ENCODE data around the gene ARID3C. TPM values are rescaled to one million over a fixed set of nuclear protein-coding genes. Genes with fewer than 3 reads are reported as not detected.

ARID3C gene
- total and polyA plus RNA-seq, 2 of the 8 experiments (the other 6 are each of a cell fraction or from before 2014, with no cell fraction given), result 0.08 TPM; not detected in 1

GRCh38 chr9:34647651-34648050, 18.8 kb upstream of the ARID3C start:
- Histone ChIP-seq H2BK20ac (ENCODE audit: low read length) (no peak overlapping the region), H4K5ac (ENCODE audit: insufficient read length, low read depth, low read length) (no peak overlapping the region), H3K9ac (replicated peaks in 1 of 4; ENCODE audit: extremely low read depth in 1 of 4, low read depth in 3 of 4, low read length in 3 of 4) (peak overlapping the region in 3 of 4 experiments; percentile 6 to 62 (median 58); a peak in 1 of 7 replicates), H3K23ac (ENCODE audit: insufficient read length) (no peak overlapping the region), H2BK15ac (ENCODE audit: low read length) (no peak overlapping the region), H2BK120ac (replicated peaks; ENCODE audit: low read depth, low read length) (no peak overlapping the region), H2BK12ac (ENCODE audit: low read depth, low read length) (no peak overlapping the region), H4K8ac (ENCODE audit: extremely low read depth, insufficient read depth, low read length) (no peak overlapping the region), H3K4me2 (ENCODE audit: insufficient read depth in 1 of 2, low read depth in 2 of 2, low read length in 2 of 2) (peak overlapping the region; percentile 89 to 97), H2BK5ac (ENCODE audit: low read depth, low read length) (no peak overlapping the region), H3K4ac (replicated peaks; ENCODE audit: insufficient read length, low read depth, low read length) (no peak overlapping the region), H3K4me1 (replicated peaks in 1 of 4; ENCODE audit: control insufficient read depth in 3 of 4, insufficient read depth in 4 of 4, low read length in 3 of 4) (peaks cover 3 to 28% (median 11%) of the 10 kb centered on the region in 4 experiments), H3K9me3 (ENCODE audit: insufficient read depth in 2 of 2, low read depth in 1 of 2, low read length in 1 of 2) (no peaks in the 10 kb centered on the region), H3K79me1 (ENCODE audit: low read depth, low read length) (peaks cover 6% of the 10 kb centered on the region; the same call in 1 of the 2 replicates), H3K18ac (ENCODE audit: extremely low read depth, low read length) (no peak overlapping the region), H3K36me3 (ENCODE audit: control insufficient read depth in 2 of 4, insufficient read depth in 4 of 4, low read length in 3 of 4) (peaks cover 3 to 23% (median 8%) of the 10 kb centered on the region in 4 experiments; a peak in 7 of 8 replicates), H3K27ac (ENCODE audit: low read depth, low read length) (no peak overlapping the region), H3K79me2 (ENCODE audit: control insufficient read depth in 1 of 2, insufficient read depth in 2 of 2, low read length in 2 of 2) (peaks cover 0 to 12% of the 10 kb centered on the region in 2 experiments; a peak in 1 of 4 replicates), H3K23me2 (ENCODE audit: low read depth, low read length) (peaks cover 14% of the 10 kb centered on the region), H3K4me3 (ENCODE audit: extremely low read depth in 1 of 4, insufficient read depth in 2 of 4, low read depth in 3 of 4, low read length in 4 of 4) (peak overlapping the region; percentile 69 to 92 (median 80)), H4K20me1 (replicated peaks in 1 of 2; ENCODE audit: control insufficient read depth in 1 of 2, insufficient read depth in 2 of 2, low read length in 2 of 2) (peaks cover 2 to 12% of the 10 kb centered on the region in 2 experiments), H3K14ac (ENCODE audit: insufficient read length) (no peak overlapping the region), H2AFZ (ENCODE audit: low read length) (no peak overlapping the region), H3K56ac (replicated peaks; ENCODE audit: insufficient read length, low read depth, low read length) (no peak overlapping the region), H3K27me3 (replicated peaks in 1 of 4; ENCODE audit: control insufficient read depth in 3 of 4, extremely low read depth in 1 of 4, insufficient read depth in 3 of 4, low read length in 3 of 4) (no peaks in the 10 kb centered on the region; a peak in 1 of 7 replicates), H2AK5ac (ENCODE audit: low read depth, low read length) (no peak overlapping the region), H4K91ac (replicated peaks; ENCODE audit: insufficient read length, low read length) (no peak overlapping the region)
- no peak for FAIRE-seq
- ChIA-PET POLR2A (ENCODE audit: partially characterized antibody) (interaction anchor here (1.1 to 12.8 kb wide), 4 partner anchors 9 to 432 kb away, joined by 3 to 127 read pairs (median 52); partner anchors contain the start of genes ARID3C, CCL27, FANCG and SIGMAR1), CTCF (ENCODE audit: partially characterized antibody) (interaction anchor here (1.5 to 17.4 kb wide), 6 partner anchors 10 to 55 kb away, joined by 4 to 277 read pairs (median 6); partner anchors contain the start of genes CCL27, IL11RA and SIGMAR1)
- 83% methylated on average over 10 of the region's 10 CpGs; no CpG with 5 or more reads in 1 of the 2 experiments for WGBS, 2 experiments (ENCODE audit: extremely low coverage in 1 of 2, insufficient coverage in 1 of 2, insufficient read length in 1 of 2, insufficient replicate concordance in 2 of 2, low coverage in 1 of 2, low lambda C conversion rate in 2 of 2, missing lambda C conversion rate in 1 of 2)
- DNase-seq (ENCODE audit: low read depth in 1 of 2, low spot score in 2 of 2), result no peak
- TF ChIP-seq EP300 (IDR thresholded peaks at IDR 0.05; ENCODE audit: borderline replicate concordance in 1 of 2, low read depth in 2 of 2, low read length in 2 of 2) (no peak), SAP30 (IDR thresholded peaks at IDR 0.05; ENCODE audit: insufficient read depth, insufficient replicate concordance, low read length) (no peak), CEBPB (IDR thresholded peaks at IDR 0.05; ENCODE audit: low read depth, low read length) (no peak), POU5F1 (IDR thresholded peaks at IDR 0.05; ENCODE audit: low read depth, low read length) (no peak), ZNF274 (IDR thresholded peaks at IDR 0.05; ENCODE audit: borderline replicate concordance, extremely low read depth, low read length) (no peak), BACH1 (IDR thresholded peaks at IDR 0.05; ENCODE audit: low read length) (no peak), CBX5 (IDR thresholded peaks at IDR 0.05; ENCODE audit: low read depth, low read length) (no peak), RAD21 (IDR thresholded peaks at IDR 0.05 in 1 of 2, conservative IDR thresholded peaks at IDR 0.05 in 1 of 2; ENCODE audit: low read depth in 2 of 2, low read length in 2 of 2) (no peak)
- TF ChIP-seq, protein P1, sequence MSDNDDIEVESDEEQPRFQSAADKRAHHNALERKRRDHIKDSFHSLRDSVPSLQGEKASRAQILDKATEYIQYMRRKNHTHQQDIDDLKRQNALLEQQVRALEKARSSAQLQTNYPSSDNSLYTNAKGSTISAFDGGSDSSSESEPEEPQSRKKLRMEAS (IDR thresholded peaks at IDR 0.05), result no peak
- TF ChIP-seq, protein P2, sequence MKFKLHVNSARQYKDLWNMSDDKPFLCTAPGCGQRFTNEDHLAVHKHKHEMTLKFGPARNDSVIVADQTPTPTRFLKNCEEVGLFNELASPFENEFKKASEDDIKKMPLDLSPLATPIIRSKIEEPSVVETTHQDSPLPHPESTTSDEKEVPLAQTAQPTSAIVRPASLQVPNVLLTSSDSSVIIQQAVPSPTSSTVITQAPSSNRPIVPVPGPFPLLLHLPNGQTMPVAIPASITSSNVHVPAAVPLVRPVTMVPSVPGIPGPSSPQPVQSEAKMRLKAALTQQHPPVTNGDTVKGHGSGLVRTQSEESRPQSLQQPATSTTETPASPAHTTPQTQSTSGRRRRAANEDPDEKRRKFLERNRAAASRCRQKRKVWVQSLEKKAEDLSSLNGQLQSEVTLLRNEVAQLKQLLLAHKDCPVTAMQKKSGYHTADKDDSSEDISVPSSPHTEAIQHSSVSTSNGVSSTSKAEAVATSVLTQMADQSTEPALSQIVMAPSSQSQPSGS (IDR thresholded peaks at IDR 0.05; ENCODE audit: low read length), result no peak
